NCI-H1694 (cell line): ENCODE results near the gene CHST8.

Experiments
- DNase-seq: peaks from one replicate; lab custom pipeline; 2025; lab: John Stamatoyannopoulos, UW

CHST8 gene

DNA sequence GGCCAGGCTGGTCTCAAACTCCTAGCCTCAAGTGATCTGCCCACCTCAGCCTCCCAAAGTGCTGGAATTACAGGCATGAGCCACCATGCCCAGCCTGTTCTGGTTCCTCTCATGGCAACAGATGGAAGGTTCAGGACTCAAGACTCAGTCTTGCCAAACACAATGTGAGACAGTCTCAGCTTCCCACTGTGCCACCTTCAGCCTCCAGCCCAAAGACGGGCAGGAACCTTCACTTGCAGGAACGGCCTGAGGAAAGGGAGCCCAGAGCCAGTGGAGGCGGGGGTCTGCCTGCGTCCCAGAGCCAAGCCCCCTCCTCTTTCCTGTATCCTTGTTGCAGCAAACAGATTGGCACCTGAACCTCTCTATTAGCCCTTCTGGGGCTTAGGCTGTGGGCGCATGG lies 2.9 kb upstream of the CHST8 start:
- DNase-seq = no peak

- DNase-seq = no peak
These were observed 1.1 kb upstream of the CHST8 start for GRCh38 chr19:33620611-33621010.

DNA sequence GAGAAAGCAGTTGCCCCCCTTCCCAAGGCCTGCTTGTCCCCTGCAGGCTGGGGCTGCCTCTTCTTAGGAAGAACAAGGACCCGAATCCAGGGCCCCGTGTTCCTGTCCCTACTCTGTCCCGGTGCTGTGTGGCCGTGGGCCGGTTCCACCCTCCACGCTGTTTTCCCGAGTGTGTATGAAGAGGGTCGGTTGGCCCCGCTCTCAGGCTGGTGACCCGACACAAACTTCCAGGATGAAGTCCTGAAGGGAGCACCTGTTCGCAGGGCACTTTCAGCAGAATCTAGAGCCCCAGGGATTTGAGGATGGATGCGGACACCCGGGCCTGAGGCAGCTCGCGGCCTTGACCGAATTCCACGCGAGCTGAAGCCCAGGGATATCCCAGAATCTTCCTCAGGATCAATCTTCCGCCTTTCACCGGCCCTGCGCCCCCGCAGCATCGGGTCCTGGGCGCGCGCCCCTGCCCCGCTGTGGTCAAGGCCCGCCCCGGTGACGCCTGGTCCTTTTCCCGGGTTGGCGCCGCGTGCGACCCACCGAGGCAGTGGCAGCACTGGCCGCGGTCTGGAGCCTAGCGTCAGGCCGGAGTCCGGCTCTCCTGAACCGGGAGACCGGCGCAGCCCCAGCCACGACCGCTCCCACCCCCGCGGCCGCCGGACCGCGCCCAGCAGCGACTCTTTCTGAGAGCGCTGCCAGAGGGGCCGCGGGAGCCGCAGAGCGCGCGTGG lies 528 bp upstream of the CHST8 start:
- no peak for DNase-seq

DNA sequence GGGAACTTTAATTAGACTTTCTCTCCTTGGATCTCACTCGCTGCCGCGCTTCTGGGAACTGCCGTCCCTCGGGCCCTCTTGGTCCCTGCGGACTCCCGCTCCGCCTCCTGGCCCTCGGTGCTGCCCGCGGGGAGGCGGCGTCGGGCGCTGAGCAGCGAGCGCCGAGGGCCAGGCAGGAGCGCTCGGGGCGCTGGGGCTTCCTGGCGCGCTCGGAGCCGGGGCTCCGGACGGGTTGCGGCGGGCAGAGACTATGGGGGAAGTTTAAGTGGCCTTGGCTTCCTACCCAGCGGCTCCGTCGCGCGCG lies 704 bp downstream of the CHST8 start:
- no peak for DNase-seq

DNA sequence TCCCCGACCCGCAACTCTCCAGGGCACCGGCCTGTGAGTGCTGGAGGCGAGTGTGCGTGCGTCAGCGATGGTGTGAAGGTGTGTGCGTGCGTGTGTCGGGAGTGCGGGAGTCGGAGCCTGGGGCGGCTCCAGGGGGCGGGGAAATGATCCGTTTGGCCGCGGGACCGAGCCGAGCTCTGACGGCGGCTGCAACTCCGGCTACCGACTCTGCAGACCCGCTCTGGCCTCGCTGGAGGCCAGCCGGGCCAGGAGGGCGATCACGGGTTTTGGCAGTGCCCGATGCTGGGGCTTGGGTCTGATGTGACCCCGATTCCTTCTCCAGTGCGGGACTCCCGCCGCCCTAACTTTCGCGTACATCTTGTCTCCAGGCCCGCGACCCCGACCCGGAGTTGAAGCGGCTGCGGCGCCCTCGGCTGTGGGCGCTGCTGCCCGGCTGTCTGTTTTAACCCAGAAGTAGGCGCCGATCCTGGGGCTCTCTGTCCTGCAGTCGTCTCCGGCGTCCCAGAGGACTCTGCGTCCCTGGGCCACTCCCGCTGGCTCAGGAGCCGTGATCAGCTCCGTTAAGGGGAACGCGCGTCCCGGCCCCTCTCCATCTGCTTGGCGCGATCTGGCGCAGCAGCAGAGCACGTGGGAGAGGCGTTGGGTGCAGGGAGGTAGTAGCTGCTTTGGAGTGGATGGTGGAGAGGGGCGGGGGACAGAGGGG lies 1.2 kb downstream of the CHST8 start:
- DNase-seq = peak; percentile 44

- DNase-seq = no peak
These were observed 2.8 kb downstream of the CHST8 start for GRCh38 chr19:33624586-33624985.

DNA sequence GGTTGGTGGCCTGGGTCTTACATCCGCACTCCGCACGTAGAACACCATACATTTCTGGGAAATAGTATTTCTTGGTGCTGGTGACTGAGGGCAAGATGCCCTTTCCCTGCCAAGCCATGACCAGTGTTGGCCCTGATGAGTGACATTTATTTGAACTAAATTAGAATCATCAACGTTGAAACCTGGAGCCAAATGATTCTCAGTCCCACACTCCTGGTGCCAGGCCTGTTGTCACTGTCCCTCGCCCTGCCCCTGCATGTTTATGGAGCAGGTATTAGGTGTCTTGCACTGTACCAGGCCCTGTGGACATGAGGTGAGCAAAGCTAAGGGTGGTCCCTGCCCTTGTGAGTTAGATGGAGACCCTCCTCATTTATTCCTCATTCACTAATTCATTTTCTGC lies 5.8 kb downstream of the CHST8 start:
- DNase-seq = no peak

GRCh38 chr19:33627962-33628839 lies 6.4 kb downstream of the CHST8 start:
- peak; percentile 17 for DNase-seq

- no peak for DNase-seq
These were observed 7.4 kb downstream of the CHST8 start for GRCh38 chr19:33628921-33629825.

GRCh38 chr19:33629826-33630375 lies 8.1 kb downstream of the CHST8 start:
- no peak for DNase-seq

DNA sequence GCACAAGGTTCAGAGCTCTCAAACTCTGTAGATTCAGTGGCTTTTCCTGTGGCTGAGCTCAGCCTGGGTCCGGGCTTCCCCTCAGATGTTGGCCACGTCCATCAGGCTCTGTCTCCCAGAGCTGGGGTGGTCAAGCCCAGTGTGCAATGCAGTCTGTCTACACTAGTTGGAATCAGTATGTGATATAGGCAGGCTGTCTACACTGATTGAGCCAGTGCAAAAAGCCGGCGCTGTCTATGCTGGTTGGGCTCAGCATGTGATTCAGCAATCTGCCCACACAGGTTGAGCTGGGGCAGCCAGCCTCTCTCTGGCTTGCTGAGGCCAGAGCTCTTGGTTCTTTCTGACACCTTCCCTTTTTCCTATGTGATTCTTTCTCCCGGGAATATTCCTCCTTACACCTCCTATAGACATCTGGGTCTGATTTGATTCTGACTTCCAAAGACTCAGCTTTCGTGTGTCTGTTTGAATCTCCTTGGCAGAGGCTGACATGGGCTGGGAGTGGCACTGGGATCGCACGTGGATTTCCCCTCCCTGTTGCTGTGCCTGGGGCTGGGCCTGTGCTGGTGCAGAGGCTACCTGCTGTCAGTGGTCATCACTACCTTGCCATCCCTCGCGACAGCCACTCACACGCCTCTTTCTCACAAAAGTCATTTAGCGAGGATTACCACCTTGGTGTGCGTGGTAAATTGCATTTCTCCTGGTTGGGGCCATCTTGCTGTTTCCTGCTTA lies 9.3 kb downstream of the CHST8 start:
- DNase-seq = no peak

DNA sequence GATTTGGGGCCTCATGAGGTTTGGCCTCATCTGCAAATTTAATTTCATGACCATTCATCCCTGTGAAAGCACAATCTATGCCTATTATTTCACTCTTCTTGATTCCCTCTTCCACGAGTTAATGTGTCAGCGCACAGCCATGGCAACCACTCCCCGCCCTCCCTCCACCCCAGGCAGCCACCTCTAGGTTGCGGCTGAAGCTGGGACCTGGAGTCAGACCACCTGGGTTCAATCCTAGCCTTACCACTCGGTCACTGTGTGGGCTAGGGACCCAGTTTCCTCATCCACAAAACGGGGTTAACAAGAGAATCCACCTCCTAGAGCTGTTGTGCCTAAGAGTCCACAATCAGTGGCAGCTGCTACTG lies 9.8 kb downstream of the CHST8 start:
- DNase-seq = no peak

DNA sequence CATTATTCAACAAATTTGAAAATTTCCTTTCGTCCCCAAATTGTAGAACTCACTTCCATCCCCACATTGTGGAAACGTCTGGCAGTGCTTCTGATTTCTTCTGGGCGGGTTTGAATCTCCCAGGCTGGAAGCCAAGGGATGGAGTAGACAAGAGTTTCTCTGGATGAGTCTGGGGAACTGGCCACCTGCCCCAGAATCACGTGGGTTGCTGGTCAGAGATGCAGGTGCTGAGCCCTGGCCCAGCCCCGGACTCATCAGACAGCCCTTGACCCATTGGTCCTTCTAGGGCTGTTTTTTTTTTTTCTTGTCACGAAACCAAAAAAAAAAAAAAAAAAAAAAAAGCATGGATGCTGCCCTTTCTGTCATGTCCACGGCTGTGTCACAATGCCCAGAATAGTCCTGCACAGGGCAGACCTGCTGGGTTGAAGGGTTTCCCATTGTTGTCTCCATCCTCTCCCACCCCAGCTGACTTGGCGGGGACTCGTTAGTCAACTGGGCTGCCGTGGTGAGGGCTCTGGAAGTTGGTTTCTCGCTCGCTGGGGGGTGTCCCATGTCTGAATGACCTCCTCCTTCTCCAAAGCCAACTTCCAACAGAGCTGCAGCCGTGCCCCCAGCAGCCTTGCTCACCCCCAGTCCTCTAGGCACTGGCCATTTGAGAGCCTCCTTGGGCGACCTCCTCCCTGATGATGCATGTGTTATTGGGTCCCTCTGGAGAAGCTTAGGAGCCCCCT lies 12.8 kb downstream of the CHST8 start:
- no peak for DNase-seq

GRCh38 chr19:33638167-33639034 lies 16.6 kb downstream of the CHST8 start:
- DNase-seq = peak; percentile 27

DNA sequence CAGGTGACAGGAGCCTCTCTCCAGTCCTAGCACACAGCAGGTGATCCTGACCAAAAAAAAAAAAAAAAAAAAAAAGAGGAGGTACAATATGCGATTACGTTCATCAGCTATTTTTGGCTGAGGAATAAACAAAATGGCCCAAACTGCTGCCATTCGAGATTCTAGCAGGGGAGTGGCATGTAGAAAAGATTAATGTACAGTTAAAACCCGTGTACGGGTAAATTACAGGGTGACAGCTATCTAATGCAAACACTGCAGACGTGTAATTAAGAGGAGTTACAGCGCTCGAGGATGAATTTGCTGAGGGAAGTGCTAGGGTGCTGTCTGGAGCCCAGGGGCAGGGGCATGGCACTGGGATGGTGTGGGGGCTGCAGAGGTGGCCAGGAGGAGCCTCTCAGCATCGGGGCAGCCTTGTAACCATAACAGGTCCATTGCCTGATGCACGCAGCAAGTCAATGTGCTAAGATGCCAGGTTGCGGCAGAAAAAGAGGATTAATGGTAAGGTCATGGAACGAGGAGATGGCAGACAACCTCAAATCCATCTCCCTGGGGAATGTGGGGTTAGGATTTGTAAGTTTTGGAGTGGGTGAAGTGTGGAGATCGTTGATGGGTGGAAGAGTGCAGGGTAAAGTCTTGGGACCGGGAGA lies 17.4 kb downstream of the CHST8 start:
- DNase-seq = peak; percentile 31

GRCh38 chr19:33640773-33641172 lies 19.0 kb downstream of the CHST8 start:
- no peak for DNase-seq

- DNase-seq = no peak
These were observed 19.5 kb downstream of the CHST8 start for GRCh38 chr19:33641261-33641660.

DNA sequence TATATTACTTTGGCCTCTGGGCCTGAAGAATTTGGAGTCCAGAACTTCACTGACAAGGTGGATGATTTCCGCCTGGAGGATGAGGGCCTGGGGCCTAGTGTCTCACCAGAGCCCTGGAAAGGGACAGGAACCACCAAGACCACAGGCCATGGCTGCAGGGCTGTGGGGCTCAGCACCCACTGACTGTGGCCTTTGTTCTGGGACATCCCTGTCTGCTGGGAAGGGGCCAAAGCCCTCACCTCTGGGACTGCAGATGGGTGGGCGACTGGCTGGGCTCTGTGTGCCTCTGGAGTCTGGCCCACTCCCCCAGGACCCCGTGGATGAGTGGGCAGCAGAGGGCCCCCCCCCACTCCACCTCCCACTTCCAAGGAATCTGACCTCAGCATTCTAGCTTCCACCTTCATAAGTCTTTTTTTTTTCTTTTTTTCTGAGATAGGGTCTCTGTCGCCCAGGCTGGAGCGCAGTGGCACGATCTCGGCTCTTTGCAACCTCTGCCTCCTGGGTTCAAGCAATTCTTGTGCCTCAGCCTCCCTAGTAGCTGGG lies 20.3 kb downstream of the CHST8 start:
- no peak for DNase-seq
